ENCODE results near the gene GPER1. TPM values are rescaled to one million over a fixed set of nuclear protein-coding genes. Genes with fewer than 3 reads are reported as not detected.

GPER1 gene
- total RNA-seq, 1 experiment from 2014 or later: not detected

GRCh38 chr7:1063361-1063760 lies 24.6 kb upstream of the GPER1 start:
- Mint-ChIP-seq H3K9me3 (no peaks in the 10 kb centered on the region), H3K27me3 (ENCODE audit: low read depth) (peaks cover 3% of the 10 kb centered on the region), H3K4me3 (no peak overlapping the region), H3K27ac (peak overlapping the region in 1 of 3 experiments; percentile 45; a peak in 1 of 7 replicates), H3K4me1 (peaks cover 14 to 24% of the 10 kb centered on the region in 2 experiments), H3K36me3 (ENCODE audit: insufficient read depth in 1 of 3, low read depth in 3 of 3) (peaks cover 0 to 4% (median 2%) of the 10 kb centered on the region in 3 experiments; a peak in 2 of 7 replicates)
- no peak overlapping the region for H3K23ac ChIP-seq (ENCODE audit: insufficient read length, low read depth, low read length)
- H3K9ac ChIP-seq (ENCODE audit: extremely low read depth, insufficient read length, low read length): no peak overlapping the region
- no peak overlapping the region for H3K4ac ChIP-seq (ENCODE audit: low read depth, low read length)
- H3K14ac ChIP-seq (ENCODE audit: insufficient read depth, low read length): no peak overlapping the region
- H2BK15ac ChIP-seq (ENCODE audit: low read depth, low read length): no peak overlapping the region
- no peaks in the 10 kb centered on the region for H3K4me1 ChIP-seq (ENCODE audit: insufficient read depth, low read length)
- H4K5ac ChIP-seq (ENCODE audit: insufficient read length, low read depth, low read length): no peak overlapping the region
- no peaks in the 10 kb centered on the region for H3K79me1 ChIP-seq (ENCODE audit: insufficient read depth, low read depth, low read length, poor library complexity, severe bottlenecking)
- no peak overlapping the region for H4K8ac ChIP-seq (replicated peaks; ENCODE audit: insufficient read length, low read depth, low read length)
- H3K9me3 ChIP-seq (ENCODE audit: control insufficient read depth, low read depth, low read length): no peaks in the 10 kb centered on the region
- no peaks in the 10 kb centered on the region for H3K79me2 ChIP-seq (ENCODE audit: insufficient read depth, low read length)
- no peak overlapping the region for H3K18ac ChIP-seq (ENCODE audit: insufficient read length, low read depth, low read length)
- no peak overlapping the region for H3K4me2 ChIP-seq (ENCODE audit: insufficient read depth, insufficient read length, low read length)
- H3T11ph ChIP-seq (ENCODE audit: low read length): no peak overlapping the region
- no peak overlapping the region for H4K91ac ChIP-seq (ENCODE audit: insufficient read length, low read depth, low read length)
- H2AFZ ChIP-seq (ENCODE audit: low read length): no peak overlapping the region
- no peak overlapping the region for H2BK20ac ChIP-seq (ENCODE audit: low read depth, low read length, poor library complexity, severe bottlenecking)
- TF ChIP-seq, protein P1, sequence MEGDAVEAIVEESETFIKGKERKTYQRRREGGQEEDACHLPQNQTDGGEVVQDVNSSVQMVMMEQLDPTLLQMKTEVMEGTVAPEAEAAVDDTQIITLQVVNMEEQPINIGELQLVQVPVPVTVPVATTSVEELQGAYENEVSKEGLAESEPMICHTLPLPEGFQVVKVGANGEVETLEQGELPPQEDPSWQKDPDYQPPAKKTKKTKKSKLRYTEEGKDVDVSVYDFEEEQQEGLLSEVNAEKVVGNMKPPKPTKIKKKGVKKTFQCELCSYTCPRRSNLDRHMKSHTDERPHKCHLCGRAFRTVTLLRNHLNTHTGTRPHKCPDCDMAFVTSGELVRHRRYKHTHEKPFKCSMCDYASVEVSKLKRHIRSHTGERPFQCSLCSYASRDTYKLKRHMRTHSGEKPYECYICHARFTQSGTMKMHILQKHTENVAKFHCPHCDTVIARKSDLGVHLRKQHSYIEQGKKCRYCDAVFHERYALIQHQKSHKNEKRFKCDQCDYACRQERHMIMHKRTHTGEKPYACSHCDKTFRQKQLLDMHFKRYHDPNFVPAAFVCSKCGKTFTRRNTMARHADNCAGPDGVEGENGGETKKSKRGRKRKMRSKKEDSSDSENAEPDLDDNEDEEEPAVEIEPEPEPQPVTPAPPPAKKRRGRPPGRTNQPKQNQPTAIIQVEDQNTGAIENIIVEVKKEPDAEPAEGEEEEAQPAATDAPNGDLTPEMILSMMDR (conservative IDR thresholded peaks at IDR 0.05): no peak
- H3K56ac ChIP-seq (ENCODE audit: insufficient read length, low read depth, low read length): no peak overlapping the region
- no peak for DNase-seq
- no peak overlapping the region for H2AK5ac ChIP-seq (ENCODE audit: insufficient read length, low read length)
- no peak overlapping the region for H2BK5ac ChIP-seq (ENCODE audit: insufficient read length, low read length)
- WGBS (ENCODE audit: extremely low coverage, insufficient read length, low lambda C conversion rate): no CpG with 5 or more reads among the region's 21 CpGs
- no peaks in the 10 kb centered on the region for H3K27me3 ChIP-seq (ENCODE audit: insufficient read depth, low read length)
- H3K27ac ChIP-seq (ENCODE audit: insufficient read length, low read depth, low read length): no peak overlapping the region
- H3K23me2 ChIP-seq (ENCODE audit: insufficient read length, low read depth, low read length, poor library complexity, severe bottlenecking): no peaks in the 10 kb centered on the region
- no peak overlapping the region for H2BK12ac ChIP-seq (ENCODE audit: insufficient read length, low read depth, low read length)
- H2BK120ac ChIP-seq (ENCODE audit: low read depth, low read length, poor library complexity, severe bottlenecking): no peak overlapping the region
- H4K20me1 ChIP-seq (ENCODE audit: control insufficient read depth, insufficient read depth, insufficient read length): no peaks in the 10 kb centered on the region

Data from H9 (cell line).